ENCODE results near the gene SDCCAG8.

The SDCCAG8 gene

DNA sequence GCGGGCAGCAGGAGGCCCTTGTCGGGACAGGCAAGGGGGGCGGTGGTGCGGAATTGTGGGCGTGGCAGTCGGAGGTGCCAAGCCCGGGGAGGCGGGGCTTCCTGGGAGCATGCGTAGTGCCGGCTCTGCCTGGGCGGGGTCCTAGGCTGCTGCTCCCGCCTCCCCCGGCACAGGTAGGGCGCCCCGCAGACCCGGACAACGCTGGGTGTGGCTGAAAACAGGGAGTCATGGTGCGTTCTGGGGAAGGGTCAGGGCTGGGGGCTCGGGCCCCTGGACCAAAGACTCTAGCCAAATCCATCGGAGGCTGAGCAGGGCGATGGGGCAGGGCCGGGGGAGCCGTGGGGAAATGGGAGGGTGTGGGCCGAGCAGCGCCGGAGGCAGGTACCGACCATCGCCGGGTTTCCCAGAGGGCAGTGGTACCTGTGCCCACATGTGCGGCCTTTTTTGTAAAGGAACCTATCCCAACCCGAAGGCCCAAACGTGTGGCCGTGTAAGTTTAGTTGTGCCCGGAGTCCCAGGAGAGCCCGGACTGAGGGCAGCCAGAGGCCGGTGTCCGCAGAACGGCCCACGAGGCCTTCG lies 231.9 kb downstream of the SDCCAG8 start:
- ChIA-PET POLR2A (no interaction called here), CTCF (interaction anchor here (1.0 kb wide), 1 partner anchor 144 kb away, joined by 4 read pairs; no protein-coding TSS in a partner anchor)
- Histone ChIP-seq H3K4me3 (ENCODE audit: low read depth, low read length) (no peak overlapping the region), H3K27ac (ENCODE audit: extremely low read depth, low read depth, low read length) (no peak overlapping the region), H3K36me3 (ENCODE audit: control insufficient read depth in 2 of 2, insufficient read depth in 1 of 2, low read length in 2 of 2) (no peaks in the 10 kb centered on the region), H3K4me1 (ENCODE audit: control insufficient read depth, insufficient read depth, low read length) (no peaks in the 10 kb centered on the region), H3K9me3 (ENCODE audit: control insufficient read depth, insufficient read depth, low read depth, low read length) (no peaks in the 10 kb centered on the region)
- TF ChIP-seq ZNF658 (tag by site-specific recombination; IDR thresholded peaks at IDR 0.05) (no peak), ZFHX2 (tag by site-specific recombination; conservative IDR thresholded peaks at IDR 0.05) (no peak), ZNF791 (tag by site-specific recombination; IDR thresholded peaks at IDR 0.05) (no peak), ZNF146 (tag by site-specific recombination; IDR thresholded peaks at IDR 0.05) (no peak), PRDM1 (tag by site-specific recombination; IDR thresholded peaks at IDR 0.05) (no peak), ZNF211 (tag by site-specific recombination; IDR thresholded peaks at IDR 0.05; ENCODE audit: low read depth) (no peak), ZNF214 (tag by site-specific recombination; IDR thresholded peaks at IDR 0.05; ENCODE audit: borderline replicate concordance) (no peak), MEIS1 (CRISPR knock-in tag; IDR thresholded peaks at IDR 0.05; ENCODE audit: borderline replicate concordance) (no peak), SP3 (tag by site-specific recombination; IDR thresholded peaks at IDR 0.05) (no peak), ZNF404 (tag by site-specific recombination; IDR thresholded peaks at IDR 0.05) (no peak), ZNF624 (tag by site-specific recombination; IDR thresholded peaks at IDR 0.05) (no peak)
- TF ChIP-seq, protein P1, sequence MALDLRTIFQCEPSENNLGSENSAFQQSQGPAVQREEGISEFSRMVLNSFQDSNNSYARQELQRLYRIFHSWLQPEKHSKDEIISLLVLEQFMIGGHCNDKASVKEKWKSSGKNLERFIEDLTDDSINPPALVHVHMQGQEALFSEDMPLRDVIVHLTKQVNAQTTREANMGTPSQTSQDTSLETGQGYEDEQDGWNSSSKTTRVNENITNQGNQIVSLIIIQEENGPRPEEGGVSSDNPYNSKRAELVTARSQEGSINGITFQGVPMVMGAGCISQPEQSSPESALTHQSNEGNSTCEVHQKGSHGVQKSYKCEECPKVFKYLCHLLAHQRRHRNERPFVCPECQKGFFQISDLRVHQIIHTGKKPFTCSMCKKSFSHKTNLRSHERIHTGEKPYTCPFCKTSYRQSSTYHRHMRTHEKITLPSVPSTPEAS (tag by site-specific recombination; IDR thresholded peaks at IDR 0.05): no peak
- TF ChIP-seq, protein P2, sequence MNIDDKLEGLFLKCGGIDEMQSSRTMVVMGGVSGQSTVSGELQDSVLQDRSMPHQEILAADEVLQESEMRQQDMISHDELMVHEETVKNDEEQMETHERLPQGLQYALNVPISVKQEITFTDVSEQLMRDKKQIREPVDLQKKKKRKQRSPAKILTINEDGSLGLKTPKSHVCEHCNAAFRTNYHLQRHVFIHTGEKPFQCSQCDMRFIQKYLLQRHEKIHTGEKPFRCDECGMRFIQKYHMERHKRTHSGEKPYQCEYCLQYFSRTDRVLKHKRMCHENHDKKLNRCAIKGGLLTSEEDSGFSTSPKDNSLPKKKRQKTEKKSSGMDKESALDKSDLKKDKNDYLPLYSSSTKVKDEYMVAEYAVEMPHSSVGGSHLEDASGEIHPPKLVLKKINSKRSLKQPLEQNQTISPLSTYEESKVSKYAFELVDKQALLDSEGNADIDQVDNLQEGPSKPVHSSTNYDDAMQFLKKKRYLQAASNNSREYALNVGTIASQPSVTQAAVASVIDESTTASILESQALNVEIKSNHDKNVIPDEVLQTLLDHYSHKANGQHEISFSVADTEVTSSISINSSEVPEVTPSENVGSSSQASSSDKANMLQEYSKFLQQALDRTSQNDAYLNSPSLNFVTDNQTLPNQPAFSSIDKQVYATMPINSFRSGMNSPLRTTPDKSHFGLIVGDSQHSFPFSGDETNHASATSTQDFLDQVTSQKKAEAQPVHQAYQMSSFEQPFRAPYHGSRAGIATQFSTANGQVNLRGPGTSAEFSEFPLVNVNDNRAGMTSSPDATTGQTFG (tag by site-specific recombination; IDR thresholded peaks at IDR 0.05; ENCODE audit: borderline replicate concordance): no peak
- TF ChIP-seq, protein P3, sequence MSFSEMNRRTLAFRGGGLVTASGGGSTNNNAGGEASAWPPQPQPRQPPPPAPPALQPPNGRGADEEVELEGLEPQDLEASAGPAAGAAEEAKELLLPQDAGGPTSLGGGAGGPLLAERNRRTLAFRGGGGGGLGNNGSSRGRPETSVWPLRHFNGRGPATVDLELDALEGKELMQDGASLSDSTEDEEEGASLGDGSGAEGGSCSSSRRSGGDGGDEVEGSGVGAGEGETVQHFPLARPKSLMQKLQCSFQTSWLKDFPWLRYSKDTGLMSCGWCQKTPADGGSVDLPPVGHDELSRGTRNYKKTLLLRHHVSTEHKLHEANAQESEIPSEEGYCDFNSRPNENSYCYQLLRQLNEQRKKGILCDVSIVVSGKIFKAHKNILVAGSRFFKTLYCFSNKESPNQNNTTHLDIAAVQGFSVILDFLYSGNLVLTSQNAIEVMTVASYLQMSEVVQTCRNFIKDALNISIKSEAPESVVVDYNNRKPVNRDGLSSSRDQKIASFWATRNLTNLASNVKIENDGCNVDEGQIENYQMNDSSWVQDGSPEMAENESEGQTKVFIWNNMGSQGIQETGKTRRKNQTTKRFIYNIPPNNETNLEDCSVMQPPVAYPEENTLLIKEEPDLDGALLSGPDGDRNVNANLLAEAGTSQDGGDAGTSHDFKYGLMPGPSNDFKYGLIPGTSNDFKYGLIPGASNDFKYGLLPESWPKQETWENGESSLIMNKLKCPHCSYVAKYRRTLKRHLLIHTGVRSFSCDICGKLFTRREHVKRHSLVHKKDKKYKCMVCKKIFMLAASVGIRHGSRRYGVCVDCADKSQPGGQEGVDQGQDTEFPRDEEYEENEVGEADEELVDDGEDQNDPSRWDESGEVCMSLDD (tag by site-specific recombination; IDR thresholded peaks at IDR 0.05): no peak
- TF ChIP-seq, protein P4, sequence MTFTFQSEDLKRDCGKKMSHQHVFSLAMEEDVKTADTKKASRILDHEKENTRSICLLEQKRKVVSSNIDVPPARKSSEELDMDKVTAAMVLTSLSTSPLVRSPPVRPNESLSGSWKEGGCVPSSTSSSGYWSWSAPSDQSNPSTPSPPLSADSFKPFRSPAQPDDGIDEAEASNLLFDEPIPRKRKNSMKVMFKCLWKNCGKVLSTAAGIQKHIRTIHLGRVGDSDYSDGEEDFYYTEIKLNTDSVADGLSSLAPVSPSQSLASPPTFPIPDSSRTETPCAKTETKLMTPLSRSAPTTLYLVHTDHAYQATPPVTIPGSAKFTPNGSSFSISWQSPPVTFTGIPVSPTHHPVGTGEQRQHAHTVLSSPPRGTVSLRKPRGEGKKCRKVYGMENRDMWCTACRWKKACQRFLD (tag by site-specific recombination; IDR thresholded peaks at IDR 0.05): no peak

DNA sequence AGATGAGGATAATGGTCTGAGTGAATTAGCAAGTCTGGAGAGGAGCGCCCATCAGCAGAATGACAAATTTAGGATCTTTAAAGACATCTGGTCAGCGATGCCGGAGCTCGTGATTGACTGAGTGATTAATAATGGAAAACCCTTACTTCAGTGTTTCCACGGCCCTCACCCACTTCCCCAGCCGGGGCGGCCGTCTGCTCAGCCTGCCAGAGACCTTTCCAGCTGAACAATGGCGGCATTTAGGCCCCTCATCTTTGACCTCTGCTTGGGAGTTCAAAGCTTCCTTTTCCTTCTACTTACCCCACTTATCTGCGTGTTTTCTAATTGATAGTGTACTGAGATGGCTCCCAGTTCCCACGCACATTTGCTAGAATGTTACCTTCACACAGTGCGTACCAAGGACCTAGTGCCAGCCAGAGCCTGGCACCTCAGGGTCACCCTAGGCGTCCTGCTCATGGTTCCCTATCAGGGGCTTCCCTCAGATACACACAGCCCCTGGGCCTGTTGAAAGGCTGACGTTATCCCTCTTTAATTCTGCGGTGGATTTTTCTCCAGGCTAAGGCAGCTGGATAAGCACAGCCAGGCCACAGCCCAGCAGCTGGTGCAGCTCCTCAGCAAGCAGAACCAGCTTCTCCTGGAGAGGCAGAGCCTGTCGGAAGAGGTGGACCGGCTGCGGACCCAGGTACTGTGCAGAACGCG lies 232.8 kb downstream of the SDCCAG8 start:
- Histone ChIP-seq H3K4me1 (ENCODE audit: control insufficient read depth, insufficient read depth, low read length) (no peaks in the 10 kb centered on the region), H3K36me3 (ENCODE audit: control insufficient read depth in 2 of 2, insufficient read depth in 1 of 2, low read length in 2 of 2) (no peaks in the 10 kb centered on the region), H3K9me3 (ENCODE audit: control insufficient read depth, insufficient read depth, low read depth, low read length) (no peaks in the 10 kb centered on the region), H3K27ac (ENCODE audit: extremely low read depth, low read depth, low read length) (no peak overlapping the region), H3K4me3 (ENCODE audit: low read depth, low read length) (no peak overlapping the region)
- TF ChIP-seq REPIN1 (tag by site-specific recombination; IDR thresholded peaks at IDR 0.05; ENCODE audit: low read depth): no peak
- no peak for TF ChIP-seq ZNF37A (tag by site-specific recombination; IDR thresholded peaks at IDR 0.05)
- no peak for TF ChIP-seq GFI1B (tag by site-specific recombination; IDR thresholded peaks at IDR 0.05)
- no peak for TF ChIP-seq ZNF610 (tag by site-specific recombination; IDR thresholded peaks at IDR 0.05; ENCODE audit: borderline replicate concordance)
- CTCF ChIA-PET: interaction anchor here (1.0 kb wide), 1 partner anchor 145 kb away, joined by 4 read pairs; no protein-coding TSS in a partner anchor
- POLR2A ChIA-PET: no interaction called here

All from HEK293 (cell line).